Measurements from ENCODE around the gene SLIT3.
"Not testable (repeated sequence)": the region's sequence is repeated elsewhere in the genome, so short reads cannot be mapped to it uniquely, and the experiment has no call there.

The SLIT3 gene

DNA sequence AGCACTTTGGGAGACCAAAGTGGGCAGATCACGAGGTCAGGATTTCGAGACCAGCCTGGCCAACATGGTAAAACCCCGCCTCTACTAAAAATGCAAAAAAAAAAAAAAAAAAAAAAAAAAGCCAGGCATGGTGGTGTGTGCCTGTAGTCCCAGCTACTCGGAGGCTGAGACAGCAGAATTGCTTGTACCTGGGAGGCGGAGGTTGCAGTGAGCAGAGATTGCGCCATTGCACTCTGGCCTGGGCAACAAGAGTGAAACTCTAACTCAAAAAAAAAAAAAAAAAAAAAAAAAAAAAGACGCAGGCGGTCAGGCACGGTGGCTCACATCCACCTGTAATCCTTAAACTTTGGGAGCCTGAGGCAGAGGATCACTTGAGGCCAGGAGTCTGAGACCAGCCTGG, 160.7 kb downstream of the SLIT3 start:
- not testable (repeated sequence) for DNase-seq

DNA sequence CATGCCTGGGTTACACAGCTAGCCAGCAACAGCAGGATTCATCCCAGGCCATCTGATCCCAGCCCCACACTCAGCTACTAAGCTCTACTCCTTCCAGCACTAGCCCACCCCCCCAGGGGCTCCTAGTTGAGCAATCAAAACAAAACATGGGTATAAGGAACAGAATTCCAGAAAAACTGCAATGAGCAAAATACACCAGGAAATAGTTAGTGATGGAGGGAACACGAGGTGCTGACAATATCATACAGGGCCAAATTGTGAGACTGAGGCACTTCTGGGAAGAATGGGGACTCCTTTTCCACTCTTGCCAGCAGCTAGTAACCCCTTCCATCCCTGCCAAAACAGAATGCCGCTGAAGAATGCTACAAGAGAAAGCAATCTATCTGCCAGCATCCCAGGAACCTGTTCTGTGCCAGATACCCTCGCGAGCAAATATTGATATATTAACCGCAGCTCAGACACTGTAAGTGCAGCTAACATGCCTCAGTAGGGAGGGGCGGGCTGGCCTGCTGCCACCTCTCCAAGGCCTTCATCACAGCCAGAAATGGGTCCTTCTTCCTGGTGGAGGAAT, 161.4 kb downstream of the SLIT3 start:
- no peak for DNase-seq

DNA sequence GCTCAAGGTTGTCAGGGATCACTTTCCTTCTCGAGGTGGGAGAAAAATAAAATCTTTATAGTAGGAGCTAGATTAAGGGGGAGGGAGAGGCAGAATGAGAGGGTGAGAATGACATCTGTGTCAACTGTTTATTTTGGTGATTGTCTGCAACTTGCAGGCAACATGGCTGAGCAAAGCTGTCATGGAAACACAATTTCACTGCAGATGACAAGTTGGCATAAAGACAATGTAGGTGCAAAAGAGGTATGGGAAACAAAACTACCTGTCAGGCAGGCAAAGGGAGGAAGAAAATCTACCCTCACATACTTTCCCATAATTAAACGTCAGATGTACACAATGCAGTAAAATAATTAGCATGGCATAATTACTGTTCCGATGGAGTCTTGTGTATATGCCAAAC, 167.4 kb downstream of the SLIT3 start:
- no peak for DNase-seq

DNA sequence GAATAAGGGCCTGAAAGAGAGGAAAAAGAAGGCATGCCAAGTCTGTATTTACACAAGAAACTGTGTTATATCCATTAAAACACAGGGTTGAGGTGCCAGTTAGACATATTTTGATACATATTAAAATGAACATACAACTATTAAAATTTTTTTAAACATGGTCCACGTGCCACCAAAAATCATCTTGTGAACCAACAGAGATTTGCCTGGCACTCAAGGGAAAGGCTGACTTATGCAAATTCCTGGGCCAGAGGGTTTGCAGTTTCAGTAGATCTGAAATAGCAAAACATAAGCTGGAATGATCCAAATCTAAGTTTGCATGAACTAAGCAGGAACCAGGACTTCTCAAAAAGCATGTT, 168.7 kb downstream of the SLIT3 start:
- DNase-seq: no peak

DNA sequence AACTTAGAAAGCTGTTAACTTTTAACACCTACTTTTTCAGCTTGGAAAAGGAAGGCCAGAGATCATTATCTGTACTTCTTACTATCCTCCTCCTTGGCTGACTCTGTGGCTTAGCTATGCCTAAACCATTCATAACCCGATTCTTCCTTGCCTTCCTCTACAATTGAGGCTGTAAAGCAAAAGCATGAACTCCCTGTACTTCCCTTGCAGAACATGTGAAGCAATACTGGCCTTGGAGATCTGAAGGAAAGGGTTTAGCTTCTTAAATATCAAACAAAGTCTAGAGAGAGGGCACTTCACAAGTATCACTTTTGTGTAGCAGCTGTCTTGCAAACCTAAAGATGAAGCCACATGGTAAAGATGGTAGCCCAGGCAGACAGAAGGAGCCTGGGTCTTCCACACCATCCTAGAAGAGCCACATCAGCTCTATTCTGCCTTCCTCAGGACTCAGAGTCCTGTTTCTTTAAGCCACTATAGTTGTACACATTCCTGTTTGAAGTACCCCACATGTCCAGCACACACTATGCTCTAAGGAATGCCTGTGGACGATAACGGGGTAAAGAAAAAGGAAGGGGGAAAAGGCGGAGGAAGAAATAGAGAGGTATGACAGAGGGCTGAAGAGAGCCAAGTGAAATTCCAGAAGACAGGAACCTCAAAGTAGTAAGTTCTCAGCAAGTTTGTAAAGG, 169.2 kb downstream of the SLIT3 start:
- DNase-seq: peak; percentile 14

DNA sequence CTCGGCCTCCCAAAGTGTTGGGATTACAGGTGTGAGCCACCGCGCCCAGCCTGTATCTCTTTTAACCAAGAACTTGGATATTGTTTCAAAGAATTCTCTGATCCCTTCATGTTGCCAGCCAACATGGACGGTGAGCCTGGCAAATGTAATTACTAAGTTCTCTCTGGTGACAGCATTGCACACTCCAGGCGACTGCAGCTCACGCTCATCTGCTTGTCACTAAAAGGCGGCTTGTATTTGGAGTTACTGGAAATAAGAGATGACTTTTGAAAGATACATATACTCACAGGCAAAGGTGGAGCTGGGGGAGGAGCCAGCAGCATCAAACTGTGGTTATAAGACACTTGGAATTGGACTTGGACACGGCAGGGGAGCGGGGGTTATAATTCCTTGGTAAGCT, 172.3 kb downstream of the SLIT3 start:
- DNase-seq: no peak

GRCh38 chr5:169127431-169127830, 173.5 kb downstream of the SLIT3 start:
- DNase-seq: no peak

- DNase-seq: peak; percentile 3
Measured at GRCh38 chr5:169126481-169127021, 174.4 kb downstream of the SLIT3 start.

GRCh38 chr5:169125571-169125970, 175.4 kb downstream of the SLIT3 start:
- DNase-seq: no peak

GRCh38 chr5:169122951-169123350, 178.0 kb downstream of the SLIT3 start:
- no peak for DNase-seq

- peak; percentile 64 for DNase-seq
Measured at GRCh38 chr5:169121630-169122420, 179.1 kb downstream of the SLIT3 start.

- DNase-seq: no peak
Measured at GRCh38 chr5:169119288-169120048, 181.5 kb downstream of the SLIT3 start.

GRCh38 chr5:169116961-169117461, 183.9 kb downstream of the SLIT3 start:
- DNase-seq: no peak

- peak; percentile 57 for DNase-seq
Measured at GRCh38 chr5:169115461-169116124, 185.3 kb downstream of the SLIT3 start.

DNA sequence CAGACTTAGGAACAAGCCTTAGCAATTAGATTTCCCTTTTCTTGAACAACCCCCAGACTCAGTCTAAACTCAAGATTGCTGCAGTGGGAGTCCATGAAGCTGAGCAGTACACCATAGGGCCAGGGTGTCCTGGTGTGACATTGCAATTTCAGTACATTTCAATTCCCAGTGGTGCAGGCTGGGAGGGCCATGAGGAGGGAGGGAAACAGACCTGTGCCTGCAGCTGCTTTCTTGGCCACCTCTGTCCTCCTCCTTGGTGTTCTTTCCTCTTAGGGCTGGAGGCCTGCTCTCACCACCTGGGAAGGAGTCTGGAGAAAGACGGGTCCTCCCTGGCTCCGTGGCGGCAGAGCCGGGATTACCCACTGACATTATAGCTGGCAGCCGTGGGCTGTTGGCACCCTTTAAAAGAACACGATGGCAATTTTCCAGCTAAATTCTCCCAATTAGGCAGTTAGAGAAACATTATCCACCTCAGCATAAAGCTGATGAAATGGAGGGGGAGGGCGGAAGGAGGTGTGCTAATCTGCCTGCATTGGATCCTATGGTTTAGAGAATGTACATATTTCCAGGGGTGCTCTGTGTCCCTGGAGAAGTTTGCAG, 186.4 kb downstream of the SLIT3 start:
- no peak for DNase-seq

DNA sequence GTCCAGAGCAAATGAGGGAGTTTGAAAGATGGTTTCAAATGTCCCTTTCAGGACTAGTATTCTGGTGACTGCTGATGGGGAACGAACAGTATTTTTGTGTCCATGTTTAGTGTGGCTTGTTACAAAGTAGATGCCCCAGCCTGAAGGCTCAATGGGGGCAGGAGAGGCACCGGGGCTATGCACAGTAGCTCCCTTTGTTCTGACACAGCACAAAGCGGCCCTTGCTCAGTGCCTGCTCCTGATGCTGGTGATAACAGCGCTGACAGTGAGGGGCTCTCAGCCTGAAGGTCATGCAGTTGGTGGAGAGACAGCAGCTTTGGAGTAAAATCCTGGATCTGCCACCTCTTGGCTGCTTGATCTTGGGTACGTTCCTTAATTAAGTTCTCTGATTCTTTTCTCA, 188.9 kb downstream of the SLIT3 start:
- no peak for DNase-seq

GRCh38 chr5:169106911-169107706, 193.8 kb downstream of the SLIT3 start:
- peak; percentile 84 for DNase-seq

- DNase-seq: not testable (repeated sequence)
Measured at GRCh38 chr5:169105582-169105981, 195.4 kb downstream of the SLIT3 start.

GRCh38 chr5:169104937-169105494, 195.9 kb downstream of the SLIT3 start:
- peak; percentile 86 for DNase-seq

- no peak for DNase-seq
Measured at GRCh38 chr5:169103586-169104181, 197.3 kb downstream of the SLIT3 start.

All from fibroblast of skin of abdomen (primary cell).